ENCODE results near the gene SMARCD3.

- TF ChIP-seq CTCF (IDR thresholded peaks at IDR 0.05) (no peak), ZFX (IDR thresholded peaks at IDR 0.05; ENCODE audit: borderline replicate concordance) (no peak)
These were observed 6.8 kb downstream of the SMARCD3 start for GRCh38 chr7:151241755-151242096.

Measured in 22Rv1 (cell line).